Chondrocyte (in vitro differentiated cells): ENCODE results near the gene HOXB1. TPM values are rescaled to one million over a fixed set of nuclear protein-coding genes. Genes with fewer than 3 reads are reported as not detected.

Source experiments
- DNase-seq: peaks from one replicate; pipeline ENCODE4 v3.0.0; 2021; ENCODE audit warnings: mixed read lengths, low spot score
- H3K27ac Mint-ChIP-seq: one replicate; pipeline ENCODE4 v1.8.0; 2021; ENCODE audit warnings: mild to moderate bottlenecking, moderate library complexity, mixed read lengths; ENCODE audit not compliant: unreplicated experiment
- H3K27me3 Mint-ChIP-seq: 2 replicates; pipeline ENCODE4 v1.8.0; 2021; ENCODE audit warnings: low read depth, mixed read lengths
- H3K36me3 Mint-ChIP-seq: 2 replicates; pipeline ENCODE4 v1.8.0; 2021; ENCODE audit warnings: low read depth, mixed read lengths
- H3K4me1 Mint-ChIP-seq: 2 replicates; pipeline ENCODE4 v1.8.0; 2021; ENCODE audit warnings: low read depth, mild to moderate bottlenecking, mixed read lengths
- H3K4me3 Mint-ChIP-seq: one replicate; pipeline ENCODE4 v1.8.0; 2021; ENCODE audit warnings: mild to moderate bottlenecking, moderate library complexity, mixed read lengths; ENCODE audit not compliant: unreplicated experiment
- H3K9me3 Mint-ChIP-seq: 2 replicates; pipeline ENCODE4 v1.8.0; 2021; ENCODE audit warnings: low read depth, mixed read lengths
- CTCF ChIP-seq: fragments of 200-600 bp; sonication (generic); IDR thresholded peaks from 2 replicates; pipeline ENCODE4 v1.5.0; 2021; ENCODE audit warnings: antibody characterized with exemption, mild to moderate bottlenecking, moderate library complexity
- total RNA-seq: library from RNA; stranded (reverse); gene quantifications from 3 replicates; pipeline ENCODE4 v1.2.1, GENCODE V29; 2021

The HOXB1 gene
- total RNA-seq, 1 donor from 2014 or later = not detected

- Mint-ChIP-seq H3K27me3 (peaks cover 64% of the 10 kb centered on the region), H3K4me3 (no peak overlapping the region)
- DNase-seq = no peak
These were observed 31.3 kb upstream of the HOXB1 start for GRCh38 chr17:48561884-48562810.

GRCh38 chr17:48559840-48560817 is 29.3 kb upstream of the HOXB1 start:
- H3K4me1 Mint-ChIP-seq = peaks cover 3% of the 10 kb centered on the region
- no peak for DNase-seq
- TF ChIP-seq CTCF = no peak
- no peaks in the 10 kb centered on the region for H3K36me3 Mint-ChIP-seq
- peaks cover 81% of the 10 kb centered on the region for H3K27me3 Mint-ChIP-seq
- H3K27ac Mint-ChIP-seq = no peak overlapping the region
- no peaks in the 10 kb centered on the region for H3K9me3 Mint-ChIP-seq
- no peak overlapping the region for H3K4me3 Mint-ChIP-seq

More at GRCh38 chr17:48561884-48562810, 31.3 kb upstream of the HOXB1 start:
- H3K36me3 Mint-ChIP-seq = no peaks in the 10 kb centered on the region
- TF ChIP-seq CTCF = peak; percentile 15
- no peaks in the 10 kb centered on the region for H3K9me3 Mint-ChIP-seq
- no peak overlapping the region for H3K27ac Mint-ChIP-seq
- H3K4me1 Mint-ChIP-seq = no peaks in the 10 kb centered on the region

- H3K36me3 Mint-ChIP-seq = no peaks in the 10 kb centered on the region
- TF ChIP-seq CTCF = no peak
- H3K27ac Mint-ChIP-seq = no peak overlapping the region
- DNase-seq = no peak
- H3K4me1 Mint-ChIP-seq = peaks cover 9% of the 10 kb centered on the region
- peaks cover 89% of the 10 kb centered on the region for H3K27me3 Mint-ChIP-seq
- H3K9me3 Mint-ChIP-seq = no peaks in the 10 kb centered on the region
- H3K4me3 Mint-ChIP-seq = no peak overlapping the region
These were observed 28.5 kb upstream of the HOXB1 start for GRCh38 chr17:48559122-48559839.

- DNase-seq = no peak
These were observed 28.0 kb upstream of the HOXB1 start for GRCh38 chr17:48558831-48559121.

More at GRCh38 chr17:48558831-48559121, 28.0 kb upstream of the HOXB1 start:
- TF ChIP-seq CTCF = no peak
- Mint-ChIP-seq H3K36me3 (no peaks in the 10 kb centered on the region), H3K9me3 (no peaks in the 10 kb centered on the region), H3K4me1 (peaks cover 10% of the 10 kb centered on the region), H3K27me3 (peaks cover 93% of the 10 kb centered on the region), H3K27ac (no peak overlapping the region), H3K4me3 (no peak overlapping the region)
